Measurements from ENCODE around the gene SF3B1. TPM values are rescaled to one million over a fixed set of nuclear protein-coding genes. Genes with fewer than 3 reads are reported as not detected.

Gene SF3B1
- total RNA-seq, 1 experiment from 2014 or later = 274 TPM

- Histone ChIP-seq H3K27me3 (replicated peaks; ENCODE audit: control insufficient read depth, insufficient read depth, low read length) (no peaks in the 10 kb centered on the region), H3K9me3 (no peaks in the 10 kb centered on the region), H3K4me3 (ENCODE audit: low read depth, low read length) (no peak overlapping the region), H3K4me1 (peaks cover 18% of the 10 kb centered on the region), H3K36me3 (ENCODE audit: control insufficient read depth, insufficient read depth, low read length) (no peaks in the 10 kb centered on the region; the same call in 1 of the 2 replicates)
- H3K9me3 Mint-ChIP-seq (ENCODE audit: unreplicated experiment) = no peaks in the 10 kb centered on the region
- H3K27me3 Mint-ChIP-seq (ENCODE audit: insufficient read depth, unreplicated experiment) = no peaks in the 10 kb centered on the region
- H3K4me1 Mint-ChIP-seq (ENCODE audit: low read depth, unreplicated experiment) = peaks cover 22% of the 10 kb centered on the region
- H3K4me3 Mint-ChIP-seq (ENCODE audit: unreplicated experiment) = no peak overlapping the region
- DNase-seq = no peak
- BruUV-seq (replicated peaks) = no TSS peak
- intact Hi-C loops (cut with micrococcal nuclease; ENCODE audit: unreplicated experiment) = no loop called here
- peaks cover 54% of the 10 kb centered on the region for H3K36me3 Mint-ChIP-seq (ENCODE audit: insufficient read depth, unreplicated experiment)
- POLR2A ChIA-PET = interaction anchor here (1.0 to 1.8 kb wide), 2 partner anchors 11 to 36 kb away, joined by 7 to 9 read pairs; partner anchors contain the start of genes HSPD1 and HSPE1
- no peak overlapping the region for H3K27ac Mint-ChIP-seq (ENCODE audit: unreplicated experiment)
- TF ChIP-seq CTCF (IDR thresholded peaks at IDR 0.05; ENCODE audit: insufficient read depth in 1 of 2, low read depth in 1 of 2, low read length in 1 of 2, severe bottlenecking in 1 of 2, unreplicated experiment in 1 of 2) = no peak
- CTCF ChIA-PET = no interaction called here
These were observed 29.3 kb upstream of the SF3B1 start for GRCh38 chr2:197464175-197464574.

GRCh38 chr2:197461057-197461456, 26.2 kb upstream of the SF3B1 start:
- Histone ChIP-seq H3K4me3 (ENCODE audit: low read depth, low read length) (no peak overlapping the region), H3K9me3 (no peaks in the 10 kb centered on the region), H3K4me1 (peaks cover 18% of the 10 kb centered on the region), H3K27me3 (replicated peaks; ENCODE audit: control insufficient read depth, insufficient read depth, low read length) (no peaks in the 10 kb centered on the region), H3K36me3 (ENCODE audit: control insufficient read depth, insufficient read depth, low read length) (no peaks in the 10 kb centered on the region; the same call in 1 of the 2 replicates)
- TF ChIP-seq CTCF (IDR thresholded peaks at IDR 0.05; ENCODE audit: insufficient read depth in 1 of 2, low read depth in 1 of 2, low read length in 1 of 2, severe bottlenecking in 1 of 2, unreplicated experiment in 1 of 2) = no peak
- H3K27ac Mint-ChIP-seq (ENCODE audit: unreplicated experiment) = peak overlapping the region; percentile 92
- intact Hi-C loops (cut with micrococcal nuclease; ENCODE audit: unreplicated experiment) = loop anchor here (1.0 to 2.0 kb wide), 3 partner anchors 8 to 26 kb away; partner anchors contain the start of genes COQ10B and SF3B1
- no peak for DNase-seq
- no peaks in the 10 kb centered on the region for H3K9me3 Mint-ChIP-seq (ENCODE audit: unreplicated experiment)
- peaks cover 30% of the 10 kb centered on the region for H3K4me1 Mint-ChIP-seq (ENCODE audit: low read depth, unreplicated experiment)
- CTCF ChIA-PET = interaction anchor here (0.6 kb wide), 1 partner anchor 18 kb away, joined by 9 read pairs; no protein-coding TSS in a partner anchor
- no TSS peak for BruUV-seq (replicated peaks)
- no peaks in the 10 kb centered on the region for H3K27me3 Mint-ChIP-seq (ENCODE audit: insufficient read depth, unreplicated experiment)
- POLR2A ChIA-PET = interaction anchor here (1.7 to 2.4 kb wide), 3 partner anchors 10 to 39 kb away, joined by 4 to 15 read pairs (median 11); partner anchors contain the start of genes HSPD1, HSPE1 and SF3B1
- H3K4me3 Mint-ChIP-seq (ENCODE audit: unreplicated experiment) = peak overlapping the region; percentile 34
- H3K36me3 Mint-ChIP-seq (ENCODE audit: insufficient read depth, unreplicated experiment) = peaks cover 31% of the 10 kb centered on the region

GRCh38 chr2:197460649-197461048, 25.8 kb upstream of the SF3B1 start:
- TF ChIP-seq CTCF (IDR thresholded peaks at IDR 0.05; ENCODE audit: insufficient read depth in 1 of 2, low read depth in 1 of 2, low read length in 1 of 2, severe bottlenecking in 1 of 2, unreplicated experiment in 1 of 2) = no peak
- intact Hi-C loops (cut with micrococcal nuclease; ENCODE audit: unreplicated experiment) = loop anchor here (1.0 to 2.0 kb wide), 4 partner anchors 7 to 40 kb away; partner anchors contain the start of genes COQ10B, HSPE1 and SF3B1
- BruUV-seq (replicated peaks) = no TSS peak
- Mint-ChIP-seq H3K4me1 (ENCODE audit: low read depth, unreplicated experiment) (peaks cover 30% of the 10 kb centered on the region), H3K36me3 (ENCODE audit: insufficient read depth, unreplicated experiment) (peaks cover 30% of the 10 kb centered on the region), H3K4me3 (ENCODE audit: unreplicated experiment) (peak overlapping the region; percentile 34), H3K27me3 (ENCODE audit: insufficient read depth, unreplicated experiment) (no peaks in the 10 kb centered on the region), H3K27ac (ENCODE audit: unreplicated experiment) (peak overlapping the region; percentile 92), H3K9me3 (ENCODE audit: unreplicated experiment) (no peaks in the 10 kb centered on the region)
- Histone ChIP-seq H3K36me3 (ENCODE audit: control insufficient read depth, insufficient read depth, low read length) (no peaks in the 10 kb centered on the region; the same call in 1 of the 2 replicates), H3K9me3 (no peaks in the 10 kb centered on the region), H3K4me1 (peaks cover 18% of the 10 kb centered on the region), H3K4me3 (ENCODE audit: low read depth, low read length) (no peak overlapping the region), H3K27me3 (replicated peaks; ENCODE audit: control insufficient read depth, insufficient read depth, low read length) (no peaks in the 10 kb centered on the region)
- DNase-seq = peak; percentile 68 to 72
- ChIA-PET POLR2A (interaction anchor here (1.7 to 2.4 kb wide), 3 partner anchors 10 to 39 kb away, joined by 4 to 15 read pairs (median 11); partner anchors contain the start of genes HSPD1, HSPE1 and SF3B1), CTCF (interaction anchor here (0.6 kb wide), 2 partner anchors 18 to 25 kb away, joined by 4 to 9 read pairs; partner anchors contain the start of gene SF3B1)
